NCI-H2029 (cell line): Measurements from ENCODE around the gene NAP1L1.

Source experiments
- DNase-seq: peaks from one replicate; lab custom pipeline; 2025; lab: John Stamatoyannopoulos, UW

NAP1L1 gene

GRCh38 chr12:76083904-76084862 lies at the start of gene NAP1L1:
NAP1L1 (minus strand) TSS chr12:76084685; CDS start chr12:76074219, 10,466 bp downstream.
- peak; percentile 97 for DNase-seq

GRCh38 chr12:76127588-76127987 lies 43.1 kb upstream of the NAP1L1 start:
- DNase-seq = no peak

GRCh38 chr12:76124456-76124855 lies 40.0 kb upstream of the NAP1L1 start:
- DNase-seq = no peak

- DNase-seq = no peak
These were observed 39.1 kb upstream of the NAP1L1 start for GRCh38 chr12:76123259-76124212.

- DNase-seq = no peak
These were observed 35.4 kb upstream of the NAP1L1 start for GRCh38 chr12:76119887-76120286.

GRCh38 chr12:76117751-76118150 lies 33.3 kb upstream of the NAP1L1 start:
- DNase-seq = no peak

- DNase-seq = no peak
These were observed 32.7 kb upstream of the NAP1L1 start for GRCh38 chr12:76117067-76117691.

- DNase-seq = no peak
These were observed 29.6 kb upstream of the NAP1L1 start for GRCh38 chr12:76113800-76114757.

- DNase-seq = no peak
These were observed 26.8 kb upstream of the NAP1L1 start for GRCh38 chr12:76111209-76111749.

- DNase-seq = no peak
These were observed 25.4 kb upstream of the NAP1L1 start for GRCh38 chr12:76109879-76110278.

- no peak for DNase-seq
These were observed 23.9 kb upstream of the NAP1L1 start for GRCh38 chr12:76108356-76108755.

- DNase-seq = no peak
These were observed 22.1 kb upstream of the NAP1L1 start for GRCh38 chr12:76106631-76107030.

GRCh38 chr12:76103958-76104357 lies 19.5 kb upstream of the NAP1L1 start:
- no peak for DNase-seq

- no peak for DNase-seq
These were observed 17.4 kb upstream of the NAP1L1 start for GRCh38 chr12:76101739-76102385.

GRCh38 chr12:76096079-76096646 lies 11.7 kb upstream of the NAP1L1 start:
- no peak for DNase-seq

GRCh38 chr12:76094754-76095153 lies 10.3 kb upstream of the NAP1L1 start:
- DNase-seq = no peak

- DNase-seq = no peak
These were observed 6.8 kb upstream of the NAP1L1 start for GRCh38 chr12:76091246-76091754.

GRCh38 chr12:76085520-76085868 lies 1.0 kb upstream of the NAP1L1 start:
- DNase-seq = peak; percentile 38

- peak; percentile 86 for DNase-seq
These were observed 506 bp upstream of the NAP1L1 start for GRCh38 chr12:76084863-76085519.
